ENCODE results near the gene BBOF1.

DNA sequence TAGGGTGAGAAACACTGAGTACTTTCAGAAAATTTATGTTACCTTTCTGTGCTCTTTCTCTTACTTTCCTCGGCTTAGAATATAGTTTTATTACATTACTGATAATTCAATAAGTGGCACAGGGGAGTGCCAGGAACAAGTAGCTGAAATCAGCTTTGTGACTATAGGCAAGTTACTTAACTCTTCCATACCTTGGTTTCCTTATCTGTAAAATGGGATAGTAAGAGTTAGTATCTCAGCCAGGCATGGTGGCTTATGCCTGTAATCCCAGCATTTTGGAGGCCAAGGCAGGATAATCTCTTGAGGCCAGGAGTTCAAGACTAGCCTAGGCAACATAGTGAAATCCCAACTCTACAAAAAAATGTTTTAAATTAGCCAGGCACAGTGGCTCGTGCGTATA lies 15.4 kb downstream of the BBOF1 start:
- TF ChIP-seq RAD21 (IDR thresholded peaks at IDR 0.05; ENCODE audit: low read length), result no peak
- TF ChIP-seq, protein P1, sequence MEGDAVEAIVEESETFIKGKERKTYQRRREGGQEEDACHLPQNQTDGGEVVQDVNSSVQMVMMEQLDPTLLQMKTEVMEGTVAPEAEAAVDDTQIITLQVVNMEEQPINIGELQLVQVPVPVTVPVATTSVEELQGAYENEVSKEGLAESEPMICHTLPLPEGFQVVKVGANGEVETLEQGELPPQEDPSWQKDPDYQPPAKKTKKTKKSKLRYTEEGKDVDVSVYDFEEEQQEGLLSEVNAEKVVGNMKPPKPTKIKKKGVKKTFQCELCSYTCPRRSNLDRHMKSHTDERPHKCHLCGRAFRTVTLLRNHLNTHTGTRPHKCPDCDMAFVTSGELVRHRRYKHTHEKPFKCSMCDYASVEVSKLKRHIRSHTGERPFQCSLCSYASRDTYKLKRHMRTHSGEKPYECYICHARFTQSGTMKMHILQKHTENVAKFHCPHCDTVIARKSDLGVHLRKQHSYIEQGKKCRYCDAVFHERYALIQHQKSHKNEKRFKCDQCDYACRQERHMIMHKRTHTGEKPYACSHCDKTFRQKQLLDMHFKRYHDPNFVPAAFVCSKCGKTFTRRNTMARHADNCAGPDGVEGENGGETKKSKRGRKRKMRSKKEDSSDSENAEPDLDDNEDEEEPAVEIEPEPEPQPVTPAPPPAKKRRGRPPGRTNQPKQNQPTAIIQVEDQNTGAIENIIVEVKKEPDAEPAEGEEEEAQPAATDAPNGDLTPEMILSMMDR (conservative IDR thresholded peaks at IDR 0.05; ENCODE audit: low read depth, low read length), result no peak
